ENCODE data around the gene PSMB1.

GRCh38 chr6:170554013-170554795, 1.1 kb upstream of the PSMB1 start, which contains the start of gene TBP:
- TF ChIP-seq POLR2AphosphoS5 (IDR thresholded peaks at IDR 0.05): peak in 2 of 3 donors; percentile 69 to 92
- TF ChIP-seq, protein P1, sequence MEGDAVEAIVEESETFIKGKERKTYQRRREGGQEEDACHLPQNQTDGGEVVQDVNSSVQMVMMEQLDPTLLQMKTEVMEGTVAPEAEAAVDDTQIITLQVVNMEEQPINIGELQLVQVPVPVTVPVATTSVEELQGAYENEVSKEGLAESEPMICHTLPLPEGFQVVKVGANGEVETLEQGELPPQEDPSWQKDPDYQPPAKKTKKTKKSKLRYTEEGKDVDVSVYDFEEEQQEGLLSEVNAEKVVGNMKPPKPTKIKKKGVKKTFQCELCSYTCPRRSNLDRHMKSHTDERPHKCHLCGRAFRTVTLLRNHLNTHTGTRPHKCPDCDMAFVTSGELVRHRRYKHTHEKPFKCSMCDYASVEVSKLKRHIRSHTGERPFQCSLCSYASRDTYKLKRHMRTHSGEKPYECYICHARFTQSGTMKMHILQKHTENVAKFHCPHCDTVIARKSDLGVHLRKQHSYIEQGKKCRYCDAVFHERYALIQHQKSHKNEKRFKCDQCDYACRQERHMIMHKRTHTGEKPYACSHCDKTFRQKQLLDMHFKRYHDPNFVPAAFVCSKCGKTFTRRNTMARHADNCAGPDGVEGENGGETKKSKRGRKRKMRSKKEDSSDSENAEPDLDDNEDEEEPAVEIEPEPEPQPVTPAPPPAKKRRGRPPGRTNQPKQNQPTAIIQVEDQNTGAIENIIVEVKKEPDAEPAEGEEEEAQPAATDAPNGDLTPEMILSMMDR (IDR thresholded peaks at IDR 0.05): no peak
- peak in 1 of 2 donors; percentile 51 for TF ChIP-seq POLR2A (IDR thresholded peaks at IDR 0.05)
- TF ChIP-seq EP300 (IDR thresholded peaks at IDR 0.05): peak; percentile 8
